Endometrium (tissue), 2 donors: Measurements from ENCODE around the gene MUC6.

ENCODE experiments used
- FAIRE-seq: peaks from 2 replicates; lab custom pipeline; 2012; peaks lifted over from hg19 to GRCh38; lab: Jason Lieb, UNC
- donor health status: control.
- donor health status: control.

The MUC6 gene, protein sequence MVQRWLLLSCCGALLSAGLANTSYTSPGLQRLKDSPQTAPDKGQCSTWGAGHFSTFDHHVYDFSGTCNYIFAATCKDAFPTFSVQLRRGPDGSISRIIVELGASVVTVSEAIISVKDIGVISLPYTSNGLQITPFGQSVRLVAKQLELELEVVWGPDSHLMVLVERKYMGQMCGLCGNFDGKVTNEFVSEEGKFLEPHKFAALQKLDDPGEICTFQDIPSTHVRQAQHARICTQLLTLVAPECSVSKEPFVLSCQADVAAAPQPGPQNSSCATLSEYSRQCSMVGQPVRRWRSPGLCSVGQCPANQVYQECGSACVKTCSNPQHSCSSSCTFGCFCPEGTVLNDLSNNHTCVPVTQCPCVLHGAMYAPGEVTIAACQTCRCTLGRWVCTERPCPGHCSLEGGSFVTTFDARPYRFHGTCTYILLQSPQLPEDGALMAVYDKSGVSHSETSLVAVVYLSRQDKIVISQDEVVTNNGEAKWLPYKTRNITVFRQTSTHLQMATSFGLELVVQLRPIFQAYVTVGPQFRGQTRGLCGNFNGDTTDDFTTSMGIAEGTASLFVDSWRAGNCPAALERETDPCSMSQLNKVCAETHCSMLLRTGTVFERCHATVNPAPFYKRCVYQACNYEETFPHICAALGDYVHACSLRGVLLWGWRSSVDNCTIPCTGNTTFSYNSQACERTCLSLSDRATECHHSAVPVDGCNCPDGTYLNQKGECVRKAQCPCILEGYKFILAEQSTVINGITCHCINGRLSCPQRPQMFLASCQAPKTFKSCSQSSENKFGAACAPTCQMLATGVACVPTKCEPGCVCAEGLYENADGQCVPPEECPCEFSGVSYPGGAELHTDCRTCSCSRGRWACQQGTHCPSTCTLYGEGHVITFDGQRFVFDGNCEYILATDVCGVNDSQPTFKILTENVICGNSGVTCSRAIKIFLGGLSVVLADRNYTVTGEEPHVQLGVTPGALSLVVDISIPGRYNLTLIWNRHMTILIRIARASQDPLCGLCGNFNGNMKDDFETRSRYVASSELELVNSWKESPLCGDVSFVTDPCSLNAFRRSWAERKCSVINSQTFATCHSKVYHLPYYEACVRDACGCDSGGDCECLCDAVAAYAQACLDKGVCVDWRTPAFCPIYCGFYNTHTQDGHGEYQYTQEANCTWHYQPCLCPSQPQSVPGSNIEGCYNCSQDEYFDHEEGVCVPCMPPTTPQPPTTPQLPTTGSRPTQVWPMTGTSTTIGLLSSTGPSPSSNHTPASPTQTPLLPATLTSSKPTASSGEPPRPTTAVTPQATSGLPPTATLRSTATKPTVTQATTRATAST (N-terminal part only)

DNA sequence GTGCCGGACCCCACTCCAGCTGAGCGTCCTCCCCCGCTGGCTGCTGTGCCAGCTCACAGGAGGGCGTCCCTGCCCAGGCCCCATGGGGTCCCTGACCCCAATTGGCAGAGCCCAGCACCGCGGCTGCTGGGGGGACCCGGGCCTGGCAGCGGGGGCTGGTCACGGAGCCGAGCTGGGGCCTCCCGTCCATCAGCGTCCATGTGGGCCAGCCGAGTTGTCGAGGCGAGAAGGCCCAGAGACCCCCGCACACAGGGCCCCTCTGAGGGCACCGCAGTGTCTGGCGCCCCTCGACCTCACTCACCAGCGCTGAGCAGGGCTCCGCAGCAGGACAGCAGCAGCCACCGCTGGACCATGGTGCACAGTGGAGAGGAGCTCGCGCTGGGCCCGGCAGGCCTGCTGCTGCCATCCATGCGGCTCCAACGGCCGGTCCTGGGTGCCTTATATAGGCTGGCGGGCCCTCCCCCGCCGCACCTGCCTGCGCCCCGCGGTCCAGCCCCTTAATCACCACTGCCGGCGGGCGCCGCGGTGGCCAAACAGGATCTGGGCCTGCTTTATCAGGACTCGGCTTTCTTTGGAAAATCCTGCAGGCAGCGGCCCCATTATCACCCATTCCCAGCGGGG, at the start of gene MUC6:
Gene MUC6 (minus strand): TSS at position 416 of the 621 bp plus-strand sequence. CDS start 63 bp downstream, at position 353.
- FAIRE-seq, result no peak

GRCh38 chr11:1085440-1086170, 49.1 kb upstream of the MUC6 start:
- no peak for FAIRE-seq

DNA sequence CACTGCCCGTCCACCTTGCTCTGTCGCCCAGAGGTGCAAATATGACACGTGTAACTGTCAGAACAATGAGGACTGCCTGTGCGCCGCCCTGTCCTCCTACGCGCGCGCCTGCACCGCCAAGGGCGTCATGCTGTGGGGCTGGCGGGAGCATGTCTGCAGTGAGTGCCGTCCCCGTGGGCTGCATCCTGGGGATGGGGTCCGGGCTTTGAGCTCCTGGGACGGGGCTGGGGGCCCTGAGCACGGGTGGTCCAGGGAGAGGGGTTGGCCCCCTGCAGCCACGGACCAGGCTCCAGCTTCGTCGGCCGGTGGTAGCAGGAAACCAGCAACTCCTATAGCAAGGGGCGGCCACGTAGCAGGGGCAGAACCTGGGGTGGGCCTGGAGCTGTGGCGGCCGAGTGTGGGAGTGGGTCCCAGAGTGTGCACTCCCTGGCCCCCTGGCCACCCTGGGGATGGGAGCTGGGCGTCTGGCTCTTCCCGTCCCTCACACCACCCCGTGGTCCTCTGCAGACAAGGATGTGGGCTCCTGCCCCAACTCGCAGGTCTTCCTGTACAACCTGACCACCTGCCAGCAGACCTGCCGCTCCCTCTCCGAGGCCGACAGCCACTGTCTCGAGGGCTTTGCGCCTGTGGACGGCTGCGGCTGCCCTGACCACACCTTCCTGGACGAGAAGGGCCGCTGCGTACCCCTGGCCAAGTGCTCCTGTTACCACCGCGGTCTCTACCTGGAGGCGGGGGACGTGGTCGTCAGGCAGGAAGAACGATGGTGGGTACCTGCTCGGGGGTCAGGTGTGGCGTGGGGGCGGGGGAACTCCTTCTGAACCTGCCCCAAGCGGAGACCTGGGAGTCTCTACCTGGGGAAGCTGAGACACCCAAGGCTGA, 48.3 kb upstream of the MUC6 start:
- FAIRE-seq, result no peak

DNA sequence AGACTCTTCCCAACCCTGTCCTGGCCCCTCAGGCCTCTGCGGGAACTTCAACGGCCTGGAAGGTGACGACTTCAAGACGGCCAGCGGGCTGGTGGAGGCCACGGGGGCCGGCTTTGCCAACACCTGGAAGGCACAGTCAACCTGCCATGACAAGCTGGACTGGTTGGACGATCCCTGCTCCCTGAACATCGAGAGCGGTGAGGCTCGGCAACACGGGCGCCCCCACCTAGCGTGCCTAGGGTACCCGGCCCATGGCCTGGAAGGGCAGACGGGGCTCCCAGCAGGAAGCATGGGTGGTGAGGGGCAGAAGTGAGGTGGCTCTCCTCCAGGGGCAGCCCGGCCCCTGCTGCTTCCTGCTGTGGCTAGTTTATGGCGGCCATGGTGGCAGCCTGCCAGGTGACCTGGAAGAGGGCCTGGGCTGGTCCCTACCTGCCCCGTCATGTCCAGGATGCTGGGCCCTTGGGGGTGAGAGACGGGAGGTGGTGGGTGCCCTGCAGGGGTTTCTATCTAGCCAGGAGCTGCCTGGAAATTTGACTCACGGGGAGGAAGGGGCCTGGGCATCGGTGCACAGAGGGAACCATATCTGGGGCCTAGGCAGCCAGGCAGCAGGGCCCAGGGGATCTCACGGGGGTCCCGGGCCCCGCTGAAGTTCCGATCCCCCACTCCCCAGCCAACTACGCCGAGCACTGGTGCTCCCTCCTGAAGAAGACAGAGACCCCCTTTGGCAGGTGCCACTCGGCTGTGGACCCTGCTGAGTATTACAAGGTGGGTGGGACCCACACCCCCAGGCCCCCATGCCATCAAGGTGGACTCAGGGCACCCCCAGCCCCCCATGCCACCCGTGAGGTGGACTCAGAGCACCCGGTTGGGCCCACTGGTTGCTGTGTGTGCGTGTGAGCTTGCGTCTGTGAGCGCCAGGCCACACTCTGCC, 47.4 kb upstream of the MUC6 start:
- no peak for FAIRE-seq

DNA sequence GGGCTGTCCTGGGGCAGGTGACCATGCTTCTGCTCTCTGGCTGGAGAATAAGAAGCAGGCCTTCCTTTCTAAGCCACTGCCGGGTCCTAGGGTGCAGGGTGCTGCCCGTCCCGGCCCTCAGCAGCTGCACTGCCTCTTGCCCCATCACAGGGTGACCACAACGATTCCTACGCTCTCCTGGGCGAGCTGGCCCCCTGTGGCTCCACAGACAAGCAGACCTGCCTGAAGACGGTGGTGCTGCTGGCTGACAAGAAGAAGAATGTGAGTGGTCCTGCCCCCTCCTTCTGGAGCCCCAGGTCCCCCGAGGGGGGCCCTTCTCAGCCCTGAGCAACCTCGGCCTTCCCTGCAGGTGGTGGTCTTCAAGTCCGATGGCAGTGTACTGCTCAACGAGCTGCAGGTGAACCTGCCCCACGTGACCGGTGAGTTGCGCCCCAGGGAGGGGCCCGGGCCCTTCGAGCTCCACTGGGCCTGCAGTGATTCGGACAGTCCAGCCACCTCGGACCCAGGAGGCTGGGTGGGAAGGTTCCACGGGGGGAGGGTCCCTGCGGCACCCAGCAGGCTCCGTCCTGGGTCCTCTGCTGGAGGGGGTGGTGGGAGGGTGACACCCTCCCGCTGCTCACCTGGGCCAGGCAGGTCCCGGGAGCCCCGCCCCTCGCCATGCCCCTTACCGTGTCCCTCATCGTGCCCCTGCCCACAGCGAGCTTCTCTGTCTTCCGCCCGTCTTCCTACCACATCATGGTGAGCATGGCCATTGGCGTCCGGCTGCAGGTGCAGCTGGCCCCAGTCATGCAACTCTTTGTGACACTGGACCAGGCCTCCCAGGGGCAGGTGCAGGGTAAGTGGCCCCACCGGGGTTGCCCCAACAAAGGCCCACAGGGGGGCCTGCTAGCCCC, 46.5 kb upstream of the MUC6 start:
- no peak for FAIRE-seq

- FAIRE-seq, result no peak
These were observed 45.8 kb upstream of the MUC6 start for GRCh38 chr11:1082346-1082727.

DNA sequence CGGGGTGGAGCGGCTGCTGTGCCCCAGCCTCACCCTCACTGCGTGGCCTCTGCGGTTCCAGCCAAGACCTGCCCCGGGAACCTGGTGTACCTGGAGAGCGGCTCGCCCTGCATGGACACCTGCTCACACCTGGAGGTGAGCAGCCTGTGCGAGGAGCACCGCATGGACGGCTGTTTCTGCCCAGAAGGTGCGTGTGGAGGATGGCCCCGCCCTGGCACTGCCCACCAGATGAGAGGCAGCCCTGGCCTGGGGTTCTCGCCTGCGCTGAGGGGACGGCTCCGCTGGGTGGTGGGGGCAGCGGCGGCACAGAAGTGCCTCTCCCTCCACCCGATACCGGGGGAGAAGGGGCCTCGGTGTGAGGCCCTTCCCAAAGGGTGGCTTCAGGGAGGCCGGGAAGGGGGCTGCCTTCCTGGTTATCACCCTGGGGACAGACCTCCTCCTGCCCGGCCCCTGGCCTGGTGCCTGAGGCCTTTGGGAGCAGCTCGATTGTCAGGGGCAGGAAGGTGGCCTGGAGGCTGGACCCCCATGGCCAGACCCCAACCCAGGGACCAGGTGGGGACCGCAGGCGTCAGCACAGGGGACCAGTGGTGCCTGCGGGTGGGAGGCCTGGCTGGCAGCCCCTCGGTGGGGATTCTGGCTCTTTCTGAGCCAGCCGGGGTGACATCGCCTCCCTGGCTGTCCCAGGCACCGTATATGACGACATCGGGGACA, 45.2 kb upstream of the MUC6 start:
- FAIRE-seq, result no peak

DNA sequence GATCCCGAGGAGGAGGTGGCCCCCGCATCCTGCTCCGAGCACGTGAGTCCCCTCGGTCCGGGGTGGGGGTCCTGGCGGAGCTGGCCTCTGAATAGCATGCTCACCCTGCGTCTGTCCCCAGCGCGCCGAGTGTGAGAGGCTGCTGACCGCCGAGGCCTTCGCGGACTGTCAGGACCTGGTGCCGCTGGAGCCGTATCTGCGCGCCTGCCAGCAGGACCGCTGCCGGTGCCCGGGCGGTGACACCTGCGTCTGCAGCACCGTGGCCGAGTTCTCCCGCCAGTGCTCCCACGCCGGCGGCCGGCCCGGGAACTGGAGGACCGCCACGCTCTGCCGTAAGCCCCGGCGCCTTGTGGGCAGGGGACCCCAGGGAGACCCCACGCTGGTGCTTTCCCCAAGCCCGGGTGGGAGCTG, 41.7 kb upstream of the MUC6 start:
- no peak for FAIRE-seq

GRCh38 chr11:1077417-1078119, 41.0 kb upstream of the MUC6 start:
- FAIRE-seq, result no peak

DNA sequence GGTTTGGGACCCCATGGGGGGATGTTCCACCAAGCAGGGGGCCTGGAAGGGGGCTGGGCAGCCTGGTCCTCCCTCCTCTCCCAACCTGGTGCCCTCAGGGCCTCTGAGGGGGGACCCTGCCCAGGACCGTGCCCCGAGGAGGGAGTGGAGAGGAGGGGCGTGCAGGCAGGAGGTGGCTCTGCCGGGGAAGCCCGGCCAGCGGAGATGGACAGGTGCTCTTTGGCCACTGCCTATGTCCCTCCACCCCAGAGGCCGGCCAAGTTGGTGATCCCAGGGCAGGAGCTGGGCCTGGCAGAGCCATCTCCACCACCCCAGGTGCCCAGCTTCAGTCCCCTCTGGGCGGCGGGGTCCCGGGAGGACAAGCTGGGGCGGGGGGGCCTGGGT, 40.5 kb upstream of the MUC6 start:
- no peak for FAIRE-seq

- FAIRE-seq, result no peak
These were observed 39.6 kb upstream of the MUC6 start for GRCh38 chr11:1076061-1076665.

GRCh38 chr11:1075341-1075911, 38.9 kb upstream of the MUC6 start:
- no peak for FAIRE-seq

DNA sequence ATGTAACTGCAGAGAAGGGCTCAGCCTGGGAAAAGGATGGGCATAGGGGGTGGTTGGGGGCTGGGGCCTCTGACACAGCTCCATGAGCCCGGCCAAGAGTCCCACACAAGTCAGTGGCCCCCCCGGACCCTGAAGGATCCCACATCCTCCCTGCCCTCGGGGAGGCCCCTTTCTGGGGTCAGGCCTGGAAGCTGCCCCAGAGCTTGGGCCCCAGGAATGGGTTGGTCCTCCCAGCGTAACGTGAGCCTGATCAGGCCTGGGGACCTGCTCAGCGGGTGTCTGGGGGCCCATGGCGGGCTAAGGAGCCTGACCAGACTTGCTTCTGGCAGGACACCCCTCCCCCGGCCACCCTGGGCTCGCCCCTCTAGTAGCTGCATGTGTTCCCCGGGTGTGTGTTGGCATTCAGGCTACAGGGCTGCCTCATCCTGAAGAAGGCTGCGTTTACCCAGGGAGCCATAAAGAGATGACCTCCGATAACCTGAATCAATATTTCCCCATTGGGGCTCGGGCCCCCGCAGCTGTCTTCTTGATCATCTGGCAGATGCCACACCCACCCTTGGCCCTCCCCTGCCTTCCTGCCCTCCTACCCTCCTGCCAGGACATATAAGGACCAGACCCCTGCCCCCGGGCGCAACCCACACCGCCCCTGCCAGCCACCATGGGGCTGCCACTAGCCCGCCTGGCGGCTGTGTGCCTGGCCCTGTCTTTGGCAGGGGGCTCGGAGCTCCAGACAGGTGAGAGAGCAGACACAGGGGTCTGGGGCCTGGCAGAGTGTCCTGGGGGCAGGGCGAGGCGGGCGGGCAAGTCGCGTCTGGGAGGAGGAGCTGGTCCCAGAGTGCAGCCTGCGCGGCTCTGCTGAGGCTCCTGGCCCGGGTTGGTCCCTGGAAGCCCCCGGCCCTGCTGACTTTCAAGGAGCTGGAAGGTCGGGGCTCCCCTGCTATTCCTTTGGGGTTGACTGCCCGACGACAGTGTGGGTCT, 38.0 kb upstream of the MUC6 start, which contains the start of gene MUC2:
Gene MUC2 (plus strand): TSS at position 631 of the 978 bp plus-strand sequence.
- FAIRE-seq, result no peak

- no peak for FAIRE-seq
These were observed 37.3 kb upstream of the MUC6 start for GRCh38 chr11:1073851-1074243.
